Left hindlimb (tissue), 1 donor: Measurements from ENCODE around the gene TENT4B.
A peak's percentile ranks its signal among the peaks of the same experiment; 100 is the strongest.

Source experiments
- DNase-seq: peaks from one replicate; pipeline ENCODE4 v3.0.0-alpha.2; 2018

TENT4B gene

DNA sequence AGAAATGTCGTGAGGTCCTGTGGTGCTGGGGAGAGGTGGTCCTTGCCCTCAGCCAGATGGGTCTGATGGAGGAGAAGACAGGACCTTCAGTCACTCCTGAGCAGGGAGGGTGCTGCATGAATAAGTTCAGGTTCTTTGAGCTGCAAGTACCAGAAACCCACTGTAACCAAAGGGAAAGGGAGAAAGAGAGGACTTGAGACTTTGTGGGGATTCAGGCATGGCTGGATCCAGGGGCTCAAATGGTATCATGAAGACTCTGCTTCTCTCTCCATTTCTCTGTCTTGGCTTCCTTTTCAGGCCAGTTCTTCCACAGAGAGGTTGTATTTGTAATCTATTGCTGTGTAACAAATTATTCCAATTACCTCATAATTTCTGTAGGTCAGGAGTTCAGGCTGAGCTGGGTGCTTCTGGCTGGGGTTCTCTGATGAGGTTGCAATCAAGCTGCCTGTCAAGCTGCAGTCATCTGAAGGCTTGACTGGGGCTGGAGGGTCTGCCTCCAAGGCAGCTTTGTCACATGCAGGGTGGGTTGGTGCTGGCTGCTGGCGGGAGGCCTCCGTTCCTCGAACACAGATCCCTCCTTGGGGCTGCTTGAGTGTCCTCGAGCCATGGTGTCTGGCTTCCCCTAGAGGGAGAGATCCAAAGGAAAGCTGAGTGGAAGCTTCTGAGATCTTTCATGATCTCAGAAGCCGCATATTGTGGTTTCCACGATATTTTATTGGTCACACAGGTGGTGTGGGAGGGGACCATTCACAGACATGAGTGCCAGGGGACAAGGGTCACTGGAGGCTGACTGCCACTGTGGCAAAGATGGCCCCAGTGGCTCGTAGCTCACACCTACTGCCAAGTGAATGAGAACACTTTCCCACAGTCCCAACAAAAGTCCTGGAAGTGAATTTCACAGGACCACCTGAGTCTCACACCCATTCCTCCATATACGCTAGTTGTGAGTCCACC lies 107.4 kb downstream of the TENT4B start:
- no peak for DNase-seq

- no peak for DNase-seq
Observed at GRCh38 chr16:50261160-50261706, 108.1 kb downstream of the TENT4B start.

DNA sequence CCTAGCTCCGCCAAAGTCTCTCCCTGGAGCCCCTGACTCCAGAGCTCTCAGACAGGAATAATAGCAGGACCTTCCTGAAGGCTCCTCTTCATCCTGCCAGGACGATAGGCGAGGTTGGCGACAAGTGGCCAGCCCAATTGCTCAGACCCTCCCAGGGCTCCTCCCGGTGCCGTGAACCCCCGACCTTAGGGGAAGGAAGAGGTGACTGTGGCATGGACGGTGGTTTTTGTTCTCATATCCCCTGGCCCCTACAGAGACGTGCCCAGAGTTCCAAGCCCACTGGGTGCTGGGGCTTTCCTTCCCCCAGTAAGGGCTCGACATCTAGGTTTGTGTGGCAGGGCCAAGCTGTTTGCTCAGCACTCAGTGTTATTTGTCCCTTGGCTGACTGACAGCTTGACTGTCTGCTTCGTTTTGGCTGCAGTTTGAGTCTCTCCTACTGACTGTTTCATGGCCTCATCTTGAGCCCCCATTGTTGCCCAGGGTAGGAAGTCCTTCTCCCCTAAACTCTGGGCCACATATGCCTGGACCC lies 108.7 kb downstream of the TENT4B start:
- no peak for DNase-seq

DNA sequence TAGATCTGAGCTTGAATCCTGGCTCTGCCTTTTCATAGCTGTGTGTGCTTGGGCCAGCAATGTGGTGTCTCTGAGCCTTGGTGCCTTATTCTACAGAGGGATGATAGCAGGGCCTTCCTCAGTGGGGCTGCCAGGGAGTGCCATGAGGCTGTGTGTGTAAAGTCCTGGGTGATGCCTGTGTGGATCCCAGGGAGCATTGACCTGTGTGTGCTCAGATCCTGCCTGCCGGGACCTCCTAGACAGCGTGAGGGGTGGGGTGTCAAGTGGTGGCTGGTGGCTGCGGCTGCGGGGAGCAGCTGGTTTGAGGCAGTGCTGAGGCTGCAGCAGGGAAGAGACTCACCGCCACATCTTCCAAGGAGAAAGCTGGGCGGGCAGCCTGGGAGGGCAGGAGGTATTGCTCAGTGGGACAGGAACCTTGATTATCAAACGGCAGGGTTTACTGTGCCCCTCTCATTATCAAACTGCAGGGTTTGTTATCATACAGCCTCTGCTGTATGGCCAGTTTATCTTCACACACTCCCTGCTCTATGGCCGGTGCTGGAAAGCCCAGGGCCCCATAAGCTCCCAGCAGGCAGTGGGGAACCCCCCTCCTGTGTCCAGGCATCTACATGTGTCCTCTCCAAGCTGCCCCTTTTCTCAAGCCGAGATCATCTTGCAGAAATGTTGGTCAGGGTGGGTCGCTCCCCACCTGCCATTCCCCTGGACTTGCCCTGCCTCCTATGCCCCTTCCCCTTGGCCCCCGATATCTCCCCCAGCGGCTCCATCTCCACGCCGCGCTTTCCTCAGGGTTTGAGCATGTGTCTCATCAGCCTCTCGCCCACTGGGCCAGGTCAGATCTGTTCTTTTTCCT lies 110.2 kb downstream of the TENT4B start:
- no peak for DNase-seq

DNA sequence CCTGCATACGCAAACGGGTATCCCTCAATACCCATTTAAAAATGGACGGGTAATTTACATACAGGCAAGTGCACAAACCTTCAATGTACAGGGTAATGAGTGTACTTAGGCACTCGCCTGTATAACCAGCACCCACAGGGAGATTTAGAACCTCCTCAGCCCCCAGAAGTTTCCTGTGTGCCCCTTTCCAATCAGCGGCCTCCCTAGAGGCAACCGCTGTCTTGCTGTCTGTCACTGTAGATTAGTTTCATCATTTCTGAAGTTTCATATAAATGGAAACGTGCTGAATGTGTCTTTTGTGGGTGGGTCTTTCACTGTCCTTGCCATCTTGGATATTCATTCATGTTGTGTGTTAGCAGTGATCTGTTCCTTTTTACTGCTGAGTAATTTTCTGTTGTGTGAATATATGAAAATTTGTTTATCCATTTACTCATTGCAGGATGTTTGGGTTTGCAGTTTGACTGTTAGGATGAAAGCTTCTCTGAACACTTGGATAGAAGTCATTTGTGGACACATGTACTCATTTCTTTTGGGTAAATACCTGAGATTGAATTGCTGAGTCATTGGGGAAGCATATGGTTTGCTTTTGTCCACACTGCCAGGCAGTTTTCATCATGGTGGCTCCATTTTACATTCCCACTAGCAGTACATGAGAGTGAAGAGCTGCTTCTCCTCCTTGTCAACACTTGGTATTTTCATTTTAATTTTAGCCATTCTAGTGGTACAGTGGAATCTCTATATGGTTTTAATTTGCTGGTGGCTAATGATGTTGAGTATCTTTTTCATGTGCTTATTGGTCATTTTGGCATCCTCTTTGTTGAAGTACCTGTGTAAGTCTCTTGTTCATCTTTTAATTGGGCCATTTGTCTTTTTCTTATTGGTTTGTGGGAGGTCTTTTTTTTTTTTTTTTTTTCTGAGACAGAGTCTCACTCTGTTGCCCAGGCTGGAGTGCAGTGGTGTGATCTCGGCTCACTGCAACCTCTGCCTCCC lies 111.1 kb downstream of the TENT4B start:
- DNase-seq, result no peak

GRCh38 chr16:50265260-50265659 lies 112.2 kb downstream of the TENT4B start:
- no peak for DNase-seq

- DNase-seq, result no peak
Observed at GRCh38 chr16:50265716-50266336, 112.7 kb downstream of the TENT4B start.

DNA sequence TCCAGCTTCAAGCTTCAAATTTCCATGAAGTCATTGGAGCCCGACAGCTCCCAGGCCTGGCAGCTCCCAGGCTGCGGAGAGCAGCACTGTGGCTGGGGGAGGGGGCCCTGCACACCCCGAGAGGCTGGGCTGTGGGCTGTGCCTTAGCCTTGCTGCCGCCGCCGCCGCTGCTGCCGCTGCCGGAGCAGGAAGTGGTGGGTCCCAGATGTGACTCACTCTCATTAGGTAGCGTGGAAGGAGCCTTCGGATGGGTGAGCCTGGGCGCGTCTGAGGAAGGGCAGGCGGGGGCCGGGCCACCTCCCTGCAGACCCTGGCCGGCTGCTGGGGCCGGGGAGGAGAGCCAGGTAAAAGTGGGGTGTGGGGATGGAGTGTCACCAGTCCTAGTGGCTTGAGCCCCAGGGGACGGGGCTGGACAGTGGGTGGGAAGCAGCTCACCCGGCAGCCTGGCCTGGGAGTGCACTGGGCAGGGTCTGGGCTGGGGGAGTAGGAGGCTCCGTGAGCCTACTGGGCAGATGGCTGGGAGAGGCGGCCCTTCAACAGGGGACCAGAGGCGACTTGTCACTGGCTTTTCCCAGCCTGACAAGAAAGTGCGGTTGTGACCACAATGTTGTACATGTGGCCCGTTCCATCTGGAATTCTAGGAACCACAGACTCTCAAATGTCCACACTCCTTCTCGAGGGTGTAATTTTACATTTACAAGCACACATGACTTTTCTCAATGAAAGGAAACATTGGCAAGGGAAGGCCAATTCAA lies 113.4 kb downstream of the TENT4B start, which contains the start of gene ADCY7:
Gene ADCY7 (plus strand): TSS at position 215 of the 755 bp plus-strand sequence. CDS start 21,629 bp downstream, outside the sequence.
- DNase-seq, result peak; percentile 86

- no peak for DNase-seq
Observed at GRCh38 chr16:50267151-50267631, 114.1 kb downstream of the TENT4B start.

GRCh38 chr16:50267651-50268050 lies 114.5 kb downstream of the TENT4B start:
- no peak for DNase-seq

DNA sequence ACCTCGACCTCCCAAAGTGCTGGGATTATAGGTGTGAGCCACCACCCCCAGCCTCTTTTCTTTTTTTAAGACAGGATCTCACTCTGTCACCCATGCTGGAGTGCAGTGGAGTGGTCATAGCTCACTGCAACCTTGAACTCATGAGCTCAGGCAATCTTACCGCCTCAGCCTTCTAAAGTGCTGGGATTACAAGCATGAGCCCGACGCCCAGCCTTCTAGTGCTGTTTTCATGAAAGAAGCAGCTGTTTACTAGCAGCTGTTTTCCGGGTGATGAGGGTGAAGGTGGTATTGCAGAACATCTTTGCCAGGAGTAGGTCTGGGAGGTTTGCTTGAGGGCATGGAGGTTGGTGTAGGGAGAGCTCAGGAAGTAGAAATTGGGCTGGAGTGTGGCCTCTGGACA lies 115.2 kb downstream of the TENT4B start:
- no peak for DNase-seq

- no peak for DNase-seq
Observed at GRCh38 chr16:50269061-50269705, 116.1 kb downstream of the TENT4B start.

- no peak for DNase-seq
Observed at GRCh38 chr16:50269769-50270509, 116.8 kb downstream of the TENT4B start.

- no peak for DNase-seq
Observed at GRCh38 chr16:50270510-50271147, 117.5 kb downstream of the TENT4B start.

DNA sequence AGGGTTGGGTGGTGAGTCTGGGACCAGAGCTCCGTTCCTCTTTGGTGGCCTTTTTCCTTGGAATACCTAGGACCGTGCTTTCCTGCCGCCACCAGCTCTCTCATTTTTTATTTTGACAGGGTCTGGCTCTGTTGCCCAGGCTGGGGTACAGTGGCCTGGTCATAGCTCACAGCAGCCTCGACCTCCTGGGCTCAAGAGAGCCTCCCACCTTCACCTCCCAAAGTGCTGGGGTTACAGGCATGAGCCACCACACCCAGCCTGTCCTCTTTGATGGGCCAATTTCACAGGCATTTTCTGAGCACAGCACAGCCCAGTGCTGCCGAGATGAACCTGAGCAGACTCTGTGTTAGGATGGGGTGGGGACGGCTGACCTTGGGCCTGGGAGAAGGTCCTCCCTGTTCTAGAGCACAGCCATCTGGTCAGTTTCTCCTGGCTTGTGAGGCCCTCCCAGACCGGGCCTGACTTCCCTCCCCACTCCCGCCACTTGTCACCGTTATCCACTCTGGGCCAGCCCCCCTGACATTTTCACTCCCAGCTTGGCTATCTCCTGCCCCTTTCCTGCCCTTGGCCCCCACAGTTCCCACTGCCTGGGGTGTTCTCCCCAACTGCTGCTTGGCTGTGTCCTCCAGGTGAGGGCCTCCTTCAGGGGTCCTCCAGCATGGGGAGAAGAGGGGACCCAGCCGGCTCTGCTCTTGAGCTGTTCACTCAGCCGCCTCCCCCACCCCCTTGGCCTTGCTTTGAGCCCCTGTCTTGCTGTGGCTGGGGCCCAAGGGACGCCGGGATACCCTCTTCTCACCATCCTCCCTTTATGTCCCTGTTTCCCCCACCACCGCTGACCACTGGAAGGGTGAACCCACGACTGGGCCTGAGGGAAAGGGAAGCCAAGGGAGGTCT lies 118.3 kb downstream of the TENT4B start:
- DNase-seq, result no peak

GRCh38 chr16:50272111-50272571 lies 119.0 kb downstream of the TENT4B start:
- no peak for DNase-seq

- no peak for DNase-seq
Observed at GRCh38 chr16:50272687-50273381, 119.7 kb downstream of the TENT4B start.
